UCSD-AML1 (cell line): ENCODE results near the gene LDLRAD3.
"Not testable (repeated sequence)": the region's sequence is repeated elsewhere in the genome, so short reads cannot be mapped to it uniquely, and the experiment has no call there.

Experiments used
- DNase-seq: peaks from one replicate; lab custom pipeline; 2025; ENCODE audit not compliant: unreplicated experiment; lab: John Stamatoyannopoulos, UW

LDLRAD3 gene

GRCh38 chr11:36155124-36155561 lies 211.3 kb downstream of the LDLRAD3 start:
- DNase-seq, result no peak

DNA sequence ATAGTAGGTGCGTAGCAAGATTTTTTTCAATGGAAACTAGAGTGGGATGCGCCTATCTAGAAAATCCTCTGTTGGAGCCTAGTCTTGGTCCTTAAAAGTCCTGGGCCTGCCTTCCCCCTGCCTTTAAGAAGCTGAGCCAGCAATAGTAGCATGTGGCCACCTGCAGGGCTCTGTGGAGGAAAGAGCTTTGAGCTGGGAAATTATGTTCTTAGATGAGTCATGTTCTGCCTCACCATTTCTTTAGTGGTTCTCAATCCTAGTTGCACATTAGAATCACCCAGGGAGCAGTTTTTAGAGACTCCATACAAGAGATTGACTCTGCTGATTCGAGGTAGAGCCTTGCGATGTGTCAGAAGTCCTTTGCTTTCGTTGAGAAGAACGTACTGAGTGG lies 211.9 kb downstream of the LDLRAD3 start:
- DNase-seq, result no peak

DNA sequence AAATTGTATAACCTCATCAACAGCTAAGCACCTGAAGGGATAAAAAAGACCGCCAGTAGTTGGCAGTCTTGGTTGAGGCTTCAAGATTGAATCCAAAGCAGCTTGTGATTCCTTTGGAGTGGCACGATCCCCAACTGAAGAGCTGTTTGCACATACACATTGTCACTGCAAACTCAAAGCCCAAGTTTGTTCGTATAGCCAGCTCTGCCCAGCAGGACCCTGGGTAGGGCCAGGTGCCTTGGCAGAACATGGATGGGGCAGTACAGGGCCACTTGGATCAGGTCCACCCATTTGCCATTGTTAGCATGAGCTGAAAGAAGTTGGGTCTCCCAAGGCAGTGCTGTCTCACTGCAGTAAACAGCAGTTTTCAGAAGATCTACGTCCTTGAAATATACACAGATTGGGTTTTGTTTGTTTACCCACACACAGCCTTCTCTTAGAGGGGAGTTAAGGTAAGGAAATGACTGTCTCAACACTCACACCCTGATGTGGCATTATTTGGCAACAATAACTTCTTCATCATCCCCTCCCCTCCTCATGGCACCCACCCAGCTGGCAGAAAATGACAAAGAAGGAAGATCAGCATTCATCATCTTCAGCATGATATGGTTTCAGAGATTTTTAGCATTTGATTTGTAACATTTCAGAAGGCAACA lies 212.4 kb downstream of the LDLRAD3 start:
- DNase-seq, result no peak

DNA sequence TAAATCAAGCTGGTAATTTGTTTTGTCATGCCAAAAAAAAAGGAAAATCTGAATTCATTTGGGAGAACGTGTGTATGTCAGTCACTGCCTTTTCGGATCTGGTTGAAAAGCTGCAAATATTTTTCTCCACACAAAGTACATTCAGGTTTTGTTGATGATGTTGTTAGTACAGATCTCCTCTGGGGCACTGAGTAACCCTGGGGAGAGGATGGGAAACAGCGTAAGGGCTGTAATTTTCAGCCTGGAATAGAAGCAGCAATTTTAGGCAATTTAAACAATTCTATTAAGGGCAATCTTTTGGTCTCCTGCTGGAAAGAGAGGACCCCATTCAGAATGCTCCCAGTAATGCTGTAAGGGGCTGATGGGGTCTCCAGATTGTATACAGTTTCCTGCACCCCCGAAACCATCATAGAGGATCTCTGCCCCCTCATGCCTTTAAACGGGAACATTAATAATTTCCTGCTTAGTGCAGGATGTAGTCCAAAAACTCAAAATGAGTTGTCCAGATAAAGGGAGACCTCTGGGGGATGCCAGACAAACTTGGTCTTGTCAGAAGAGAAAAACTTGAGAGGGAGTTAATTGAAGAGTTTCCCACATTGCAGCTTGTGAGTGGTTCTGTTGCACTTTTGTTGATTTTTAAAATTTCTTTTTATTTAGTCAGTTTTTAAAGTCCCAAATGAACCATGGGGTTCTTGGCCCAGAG lies 213.1 kb downstream of the LDLRAD3 start:
- DNase-seq, result no peak

GRCh38 chr11:36160091-36160490 lies 216.2 kb downstream of the LDLRAD3 start:
- DNase-seq, result no peak

DNA sequence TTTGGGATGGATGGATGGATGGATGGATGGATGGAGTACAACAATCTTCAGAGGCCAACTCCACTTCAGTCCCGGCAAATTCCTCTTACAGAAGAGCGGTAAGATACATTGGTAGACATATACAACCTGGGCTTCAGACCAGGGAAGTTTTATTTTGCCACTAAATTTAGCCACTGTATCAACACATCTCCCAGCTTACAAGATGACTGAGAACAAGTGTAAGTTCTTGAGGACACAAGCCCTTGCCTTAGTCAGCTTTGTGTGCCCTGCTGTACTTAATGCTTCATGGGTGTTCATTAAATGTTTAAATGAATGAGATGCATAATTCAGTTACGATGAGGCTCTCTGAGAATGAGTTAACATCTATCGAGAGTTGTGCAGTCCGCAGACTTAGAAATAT lies 217.7 kb downstream of the LDLRAD3 start:
- DNase-seq, result no peak

- no peak for DNase-seq
Observed at GRCh38 chr11:36162006-36162882, 218.4 kb downstream of the LDLRAD3 start.

DNA sequence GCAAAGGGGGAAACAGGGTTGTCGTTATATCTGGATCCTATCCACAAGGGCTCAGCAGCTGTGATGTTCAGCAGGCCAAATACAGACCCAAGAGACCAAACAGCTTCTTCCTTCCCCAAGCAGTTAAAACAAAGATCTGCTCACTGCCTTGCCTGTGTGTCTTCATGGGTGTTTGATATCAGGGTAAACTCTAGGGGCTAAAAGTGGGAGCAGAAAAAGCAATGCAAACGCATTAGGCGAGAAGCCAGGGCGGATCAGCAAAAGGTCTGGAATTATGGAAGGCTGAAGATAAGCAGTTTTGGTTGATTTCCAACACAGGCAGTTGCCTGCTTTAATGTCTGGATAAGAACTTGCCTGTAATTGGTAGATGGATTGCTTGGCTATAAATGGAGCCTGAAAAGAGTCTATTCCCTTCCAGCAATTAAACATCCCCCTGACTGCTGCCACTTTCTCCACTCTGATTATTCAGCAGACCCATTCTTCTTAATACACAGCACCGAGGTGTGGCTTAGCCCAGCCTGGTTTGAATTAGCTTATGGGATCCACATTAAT lies 219.1 kb downstream of the LDLRAD3 start:
- DNase-seq, result no peak

DNA sequence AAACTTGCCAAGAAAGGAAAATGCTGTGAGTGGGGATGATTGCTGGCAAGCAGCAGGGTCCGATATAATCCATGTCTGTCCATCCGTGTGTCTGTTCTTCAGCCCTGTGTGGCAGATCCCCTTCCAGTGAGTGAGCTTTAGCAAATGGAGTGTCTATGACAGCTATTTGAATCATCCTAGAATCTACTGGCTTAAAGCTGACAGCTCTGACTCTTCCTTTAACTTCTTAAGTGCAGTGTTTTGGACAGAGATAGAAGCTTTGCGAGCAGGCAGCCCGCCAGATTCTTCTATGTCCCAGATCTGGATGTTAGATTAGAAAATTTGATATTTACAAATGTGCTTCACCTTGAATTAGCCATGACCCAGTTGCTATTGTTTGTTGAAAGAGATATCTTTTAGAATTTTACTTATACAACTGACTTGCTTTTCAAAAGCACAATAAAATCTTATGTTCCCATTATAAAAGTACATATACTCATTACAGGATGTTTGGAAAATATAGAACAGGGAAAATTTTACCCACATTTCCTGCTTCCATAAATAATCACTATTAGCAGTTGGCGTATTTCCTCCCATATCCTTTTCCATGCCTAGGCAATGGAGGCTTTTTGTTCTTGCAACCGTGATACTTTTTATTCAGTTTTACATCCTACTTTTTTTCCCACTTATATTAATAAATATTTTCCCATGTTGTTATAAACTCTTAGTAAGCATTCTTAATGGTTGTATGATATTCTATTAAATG lies 220.8 kb downstream of the LDLRAD3 start:
- DNase-seq, result no peak

DNA sequence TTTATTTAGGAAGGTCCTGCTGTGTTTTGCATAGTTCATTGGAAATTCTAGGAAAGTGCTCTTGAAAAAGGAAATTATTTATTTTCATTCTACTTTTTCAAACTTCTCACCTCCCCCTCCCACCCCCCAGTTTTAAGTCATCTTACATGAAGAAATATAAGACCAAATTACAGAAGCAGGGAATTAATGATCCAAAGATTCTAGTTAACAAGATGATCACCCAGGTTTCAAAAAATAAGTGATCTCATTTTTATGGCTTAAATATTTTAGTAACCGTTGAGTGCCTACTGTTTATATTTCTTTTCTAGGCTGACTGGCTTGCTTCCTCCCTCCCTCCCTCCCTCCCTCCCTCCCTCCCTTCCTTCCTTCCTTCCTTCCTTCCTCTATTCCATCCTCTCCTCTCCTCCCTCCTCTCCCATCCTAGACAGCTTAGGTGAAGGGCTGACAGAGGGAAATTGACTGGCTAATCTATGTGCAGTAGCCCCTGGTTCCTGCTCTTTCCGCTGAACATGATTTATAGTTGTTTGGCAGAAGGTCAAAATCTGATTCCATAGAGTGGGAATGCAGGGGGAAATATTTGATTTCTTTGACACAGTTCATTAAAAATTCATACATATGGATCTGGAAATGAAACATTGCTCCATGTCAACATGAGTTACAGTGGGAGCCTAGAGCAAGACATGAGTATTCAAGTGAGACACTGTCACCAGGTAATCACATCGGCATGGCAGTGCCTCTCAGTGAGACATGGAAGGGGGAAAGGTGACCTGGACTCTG lies 221.9 kb downstream of the LDLRAD3 start:
- DNase-seq, result no peak

- no peak for DNase-seq
Observed at GRCh38 chr11:36167073-36167472, 223.2 kb downstream of the LDLRAD3 start.

DNA sequence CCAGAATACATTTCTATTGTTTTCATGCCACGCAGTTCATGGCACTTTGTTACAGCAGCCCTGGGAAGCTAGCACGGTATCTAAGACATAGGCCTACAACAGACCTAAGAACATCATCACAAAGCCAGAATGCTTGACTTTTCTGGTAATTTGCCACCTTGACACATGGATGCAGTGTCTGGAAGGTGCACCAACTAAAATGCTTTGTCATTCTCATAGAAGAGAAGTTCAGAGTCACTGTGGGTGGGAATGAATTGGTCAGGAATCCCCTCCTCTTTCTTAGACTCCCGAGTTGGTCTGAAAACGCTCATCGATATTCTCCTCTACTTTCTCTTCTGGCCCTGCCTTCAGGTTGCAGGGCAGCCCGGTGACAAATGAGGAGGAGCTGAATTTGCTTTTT lies 223.9 kb downstream of the LDLRAD3 start:
- no peak for DNase-seq

DNA sequence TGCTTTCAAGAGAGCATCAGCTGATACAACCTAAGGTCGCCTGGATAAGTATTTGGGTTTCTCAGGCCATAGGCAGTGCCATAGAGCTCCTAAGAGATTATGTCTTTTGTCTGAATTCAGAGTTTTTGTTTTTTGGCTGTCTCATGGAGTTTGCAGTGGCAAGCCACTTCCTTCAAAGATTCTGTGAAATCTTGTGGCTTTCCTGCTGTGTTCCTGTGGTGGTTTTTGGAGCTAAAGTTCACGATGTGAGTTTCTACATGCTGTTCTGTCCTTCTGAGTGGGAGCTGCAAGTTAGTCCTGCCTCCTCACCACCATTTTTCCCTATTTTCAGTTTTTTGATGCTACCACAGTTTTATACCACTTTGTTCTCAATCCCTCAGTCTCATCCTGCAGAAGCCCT lies 234.0 kb downstream of the LDLRAD3 start:
- no peak for DNase-seq

GRCh38 chr11:36186340-36187175 lies 242.7 kb downstream of the LDLRAD3 start:
- no peak for DNase-seq

GRCh38 chr11:36187622-36188021 lies 243.8 kb downstream of the LDLRAD3 start:
- DNase-seq, result no peak

DNA sequence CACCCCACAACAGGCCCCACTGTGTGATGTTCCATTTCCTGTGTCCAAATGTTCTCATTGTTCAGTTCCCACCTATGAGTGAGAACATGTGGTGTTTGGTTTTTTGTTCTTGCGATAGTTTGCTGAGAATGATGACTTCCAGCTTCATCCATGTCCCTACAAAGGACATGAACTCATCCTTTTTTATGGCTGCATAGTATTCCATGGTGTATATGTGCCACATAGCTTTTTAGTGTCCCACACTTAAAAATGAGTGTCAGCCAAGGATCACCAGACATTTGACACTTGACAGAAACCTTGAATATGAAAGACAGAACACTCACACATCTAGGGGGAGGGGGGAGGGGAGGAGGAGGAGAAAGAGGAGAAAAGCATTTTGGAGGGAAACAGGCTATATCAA lies 245.9 kb downstream of the LDLRAD3 start:
- DNase-seq, result not testable (repeated sequence)

DNA sequence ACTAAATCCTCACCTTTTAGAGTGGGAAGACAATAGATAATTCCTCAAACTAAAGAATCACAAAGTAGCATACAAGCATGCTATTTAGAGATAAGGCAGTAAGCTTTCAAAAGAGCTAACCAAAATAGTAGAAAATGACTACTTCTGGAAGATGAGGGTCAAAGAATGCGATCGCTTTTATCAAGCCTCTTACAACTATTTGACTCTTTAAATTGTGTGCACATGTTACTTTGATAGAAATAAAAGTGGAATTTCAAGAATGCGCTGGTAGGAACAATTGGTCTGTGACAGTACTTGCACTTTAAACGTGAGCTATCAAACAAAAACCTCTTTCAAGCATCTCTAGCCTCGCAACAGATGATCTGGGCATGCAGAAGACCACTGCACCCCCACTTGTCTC lies 248.1 kb downstream of the LDLRAD3 start:
- no peak for DNase-seq

DNA sequence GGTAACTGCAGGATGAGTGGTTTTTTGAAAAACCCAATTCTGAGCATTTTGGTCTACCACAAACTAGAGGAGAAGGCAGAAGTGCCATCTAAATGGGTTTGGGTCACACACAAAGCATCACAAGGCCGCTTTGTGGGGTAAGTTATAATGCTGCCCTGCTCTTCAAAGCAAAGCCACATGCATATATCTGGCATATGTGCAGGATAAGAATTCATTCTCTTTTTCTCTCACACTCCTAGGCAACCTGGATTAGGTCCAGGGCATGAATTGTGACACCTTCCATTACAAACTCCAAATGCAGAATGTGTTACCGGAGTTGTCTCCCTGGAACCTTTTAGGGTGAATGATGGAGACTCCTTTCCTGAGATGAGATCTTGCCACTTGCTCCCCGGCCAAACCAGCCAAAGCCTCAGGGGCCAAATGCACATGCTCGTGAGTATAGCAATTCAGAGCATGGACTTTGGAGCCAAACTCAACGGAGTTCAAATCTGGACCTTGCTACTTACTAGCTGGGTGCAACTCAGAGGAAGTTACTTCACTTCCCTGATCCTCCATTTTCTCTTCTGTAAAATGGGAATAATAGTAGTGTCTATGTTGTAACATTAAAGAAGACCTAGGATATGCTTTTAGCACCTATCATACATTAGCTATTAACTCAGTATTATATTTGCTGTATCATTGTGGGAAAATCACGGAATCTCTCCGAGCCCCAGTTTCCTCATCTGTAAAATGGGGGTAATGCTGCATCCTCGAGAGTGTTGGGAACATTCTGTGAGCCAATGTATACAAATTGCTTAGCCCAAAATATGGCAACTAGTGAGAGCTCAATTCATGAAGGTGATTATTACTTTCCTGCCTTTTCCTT lies 248.8 kb downstream of the LDLRAD3 start:
- DNase-seq, result no peak
